IPS-18c (cell line): ENCODE data around the gene ADCY2.

Experiments used
- H3K4me3 ChIP-seq: 2 replicates; pipeline ENCODE4 v1.7.0; 2013; ENCODE audit warnings: low read depth, mild to moderate bottlenecking, low read length, moderate library complexity; ENCODE audit not compliant: insufficient read depth
- H3K9me3 ChIP-seq: one replicate; pipeline ENCODE4 v1.6.1; 2013; ENCODE audit warnings: mild to moderate bottlenecking, low read length, moderate library complexity; ENCODE audit not compliant: control insufficient read depth, insufficient read depth

The ADCY2 gene

DNA sequence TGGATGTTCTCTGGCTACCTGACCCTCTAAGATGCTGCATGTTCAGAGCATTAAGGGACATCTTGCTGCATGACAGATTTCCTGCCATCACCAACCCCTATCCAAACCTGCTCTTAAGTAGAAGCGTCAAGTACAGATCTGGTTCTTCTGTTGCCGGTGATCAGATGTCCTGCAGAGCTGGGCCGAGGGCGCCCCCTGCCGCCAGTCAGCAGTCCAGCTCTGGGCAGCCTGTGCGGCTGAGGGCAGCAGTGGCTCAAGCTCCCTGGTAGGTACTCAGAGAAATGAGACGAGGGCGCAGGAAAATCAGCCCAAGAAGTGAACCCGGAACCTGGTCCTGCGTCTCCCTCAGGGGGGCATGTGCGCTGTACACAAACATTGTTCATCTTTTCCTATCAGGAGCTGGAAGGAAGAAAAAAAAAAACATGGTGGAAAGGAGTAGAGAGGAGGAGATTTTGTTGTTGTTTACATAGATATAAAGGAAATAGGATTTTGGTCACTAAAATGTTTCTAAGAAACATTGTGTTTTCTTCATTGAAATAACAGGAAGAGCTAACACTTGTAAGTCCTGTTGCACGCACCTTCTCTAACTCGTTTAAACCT, 359.2 kb downstream of the ADCY2 start:
- H3K4me3 ChIP-seq = no peak overlapping the region
- no peaks in the 10 kb centered on the region for H3K9me3 ChIP-seq

GRCh38 chr5:7755958-7756357, 360.0 kb downstream of the ADCY2 start:
- H3K4me3 ChIP-seq = no peak overlapping the region
- no peaks in the 10 kb centered on the region for H3K9me3 ChIP-seq

DNA sequence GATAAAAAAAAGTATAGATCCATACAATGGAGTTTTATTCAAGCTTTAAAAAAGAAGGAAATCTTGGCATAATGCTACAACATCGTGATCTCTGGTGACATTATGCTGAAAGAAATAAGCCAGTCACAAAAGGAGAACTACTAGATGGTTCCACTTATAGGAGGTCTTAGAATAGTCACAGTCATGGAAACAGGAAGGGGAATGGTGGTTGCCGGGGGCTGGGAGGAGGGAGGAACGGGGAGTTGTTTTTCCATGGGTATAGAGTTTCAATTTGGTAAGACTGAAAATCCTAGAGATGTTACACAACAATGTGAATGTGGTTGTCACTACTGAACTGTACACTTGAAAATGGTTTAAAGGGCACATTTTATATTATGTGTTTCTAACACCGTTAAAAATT, 360.5 kb downstream of the ADCY2 start:
- H3K4me3 ChIP-seq = no peak overlapping the region
- H3K9me3 ChIP-seq = no peaks in the 10 kb centered on the region

- Histone ChIP-seq H3K4me3 (no peak overlapping the region), H3K9me3 (no peaks in the 10 kb centered on the region)
Observed at GRCh38 chr5:7759257-7759871, 363.4 kb downstream of the ADCY2 start.

DNA sequence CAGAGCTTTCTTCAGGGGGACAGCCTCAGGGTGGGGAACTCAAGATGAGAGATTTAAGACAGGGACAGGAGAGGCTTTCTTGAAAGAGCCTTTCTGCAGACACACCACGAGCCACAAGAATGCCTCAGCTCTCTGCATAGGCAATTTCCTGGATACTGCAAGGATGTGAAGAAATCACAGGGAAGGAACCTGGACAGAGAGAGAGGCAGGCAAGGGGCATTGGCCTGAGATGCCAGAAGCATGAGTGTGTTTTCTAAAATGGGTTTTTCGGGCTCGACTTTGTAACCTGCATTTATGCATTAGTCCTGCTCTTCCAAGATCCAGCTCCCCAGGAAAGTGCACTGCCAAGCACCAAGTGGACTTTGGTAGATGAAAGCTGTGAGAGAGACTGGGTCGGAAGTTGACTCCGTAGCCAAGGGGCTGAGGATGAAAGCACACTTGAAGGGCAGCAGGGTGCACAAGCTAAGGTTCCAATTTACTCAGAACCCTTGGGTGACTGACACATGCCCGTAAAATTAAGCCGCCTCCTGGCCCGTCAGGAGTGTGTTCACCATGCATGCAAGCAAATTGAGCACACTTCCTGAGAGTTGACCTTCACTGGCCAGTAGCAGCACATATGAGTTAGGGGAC, 364.1 kb downstream of the ADCY2 start:
- H3K4me3 ChIP-seq = no peak overlapping the region
- H3K9me3 ChIP-seq = no peaks in the 10 kb centered on the region

GRCh38 chr5:7762267-7762666, 366.3 kb downstream of the ADCY2 start:
- no peaks in the 10 kb centered on the region for H3K9me3 ChIP-seq
- H3K4me3 ChIP-seq = no peak overlapping the region

GRCh38 chr5:7763621-7764072, 367.7 kb downstream of the ADCY2 start:
- Histone ChIP-seq H3K9me3 (no peaks in the 10 kb centered on the region), H3K4me3 (no peak overlapping the region)

DNA sequence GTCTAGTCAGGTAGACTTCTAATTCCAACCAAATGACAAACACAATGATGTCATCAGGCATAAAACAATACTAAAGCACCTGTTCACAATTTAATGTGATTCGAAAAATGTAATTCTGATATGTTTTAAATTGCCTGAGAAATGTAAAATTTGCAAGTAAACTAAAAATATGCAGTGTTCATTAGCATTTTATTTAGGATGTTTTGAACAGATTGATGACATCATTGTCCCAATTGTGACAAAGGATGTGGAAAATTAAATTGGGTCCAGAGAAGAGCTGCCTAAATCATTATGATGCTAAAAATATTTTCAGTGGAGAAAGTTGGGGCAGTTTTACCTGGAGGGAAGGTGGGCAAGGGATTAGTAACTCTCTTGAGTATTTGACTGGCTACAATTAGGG, 368.5 kb downstream of the ADCY2 start:
- Histone ChIP-seq H3K4me3 (no peak overlapping the region), H3K9me3 (no peaks in the 10 kb centered on the region)

GRCh38 chr5:7770436-7770835, 374.5 kb downstream of the ADCY2 start:
- H3K4me3 ChIP-seq = no peak overlapping the region

GRCh38 chr5:7772141-7772540, 376.2 kb downstream of the ADCY2 start:
- Histone ChIP-seq H3K4me3 (no peak overlapping the region), H3K9me3 (no peaks in the 10 kb centered on the region)

More at GRCh38 chr5:7770436-7770835, 374.5 kb downstream of the ADCY2 start:
- no peaks in the 10 kb centered on the region for H3K9me3 ChIP-seq

- Histone ChIP-seq H3K4me3 (no peak overlapping the region), H3K9me3 (no peaks in the 10 kb centered on the region)
Observed at GRCh38 chr5:7773178-7773577, 377.2 kb downstream of the ADCY2 start.

GRCh38 chr5:7776442-7776841, 380.5 kb downstream of the ADCY2 start:
- no peaks in the 10 kb centered on the region for H3K9me3 ChIP-seq
- no peak overlapping the region for H3K4me3 ChIP-seq

DNA sequence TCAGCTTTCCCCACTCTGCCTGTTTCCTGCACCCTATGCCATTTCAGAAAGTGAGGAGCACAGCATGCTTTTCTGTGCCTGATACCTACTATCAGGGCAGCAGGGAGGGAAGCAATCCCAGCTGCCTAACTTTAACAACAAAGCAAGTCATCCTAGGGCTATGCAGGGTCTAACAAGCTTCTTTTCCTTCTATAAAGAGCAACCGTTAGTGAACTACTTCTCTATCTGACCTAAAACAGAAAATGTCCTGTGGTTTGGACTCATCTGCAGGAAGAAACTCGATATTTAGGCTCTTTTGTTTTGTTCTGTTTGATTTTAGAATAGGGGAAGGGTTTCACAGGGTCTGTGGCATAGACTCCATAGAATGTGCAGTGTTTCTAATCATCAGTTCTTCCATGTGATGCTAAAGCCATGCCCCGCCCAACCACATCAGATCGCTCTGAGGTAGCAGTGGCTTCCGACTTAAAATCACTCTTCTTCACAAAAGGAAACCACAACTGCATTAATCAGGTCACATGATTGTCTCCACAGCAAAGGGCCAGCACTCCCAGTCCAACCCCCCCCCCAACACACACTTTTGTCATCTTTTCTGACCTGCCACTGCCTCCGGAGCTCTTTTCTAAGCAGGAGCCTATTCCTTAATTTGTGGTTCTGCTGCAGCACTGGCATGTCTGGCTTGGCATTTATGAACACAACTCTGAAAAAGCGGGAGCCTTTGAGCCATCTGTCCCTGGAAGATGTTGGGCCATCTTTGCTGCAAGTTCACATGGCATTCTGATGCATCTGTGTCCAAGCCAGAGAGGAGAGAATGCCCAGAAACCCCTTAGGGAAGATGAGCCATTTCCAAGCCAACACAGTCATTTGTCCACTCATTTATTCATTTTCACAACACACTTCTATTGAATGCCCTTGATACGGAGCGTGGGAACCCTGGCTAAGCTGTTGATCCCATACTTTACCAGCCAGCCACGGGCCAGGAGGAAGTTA, 383.4 kb downstream of the ADCY2 start:
- H3K4me3 ChIP-seq = no peak overlapping the region

GRCh38 chr5:7781899-7782298, 386.0 kb downstream of the ADCY2 start:
- H3K4me3 ChIP-seq = no peak overlapping the region
- no peaks in the 10 kb centered on the region for H3K9me3 ChIP-seq

More for the DNA sequence above, 383.4 kb downstream of the ADCY2 start:
- no peaks in the 10 kb centered on the region for H3K9me3 ChIP-seq

DNA sequence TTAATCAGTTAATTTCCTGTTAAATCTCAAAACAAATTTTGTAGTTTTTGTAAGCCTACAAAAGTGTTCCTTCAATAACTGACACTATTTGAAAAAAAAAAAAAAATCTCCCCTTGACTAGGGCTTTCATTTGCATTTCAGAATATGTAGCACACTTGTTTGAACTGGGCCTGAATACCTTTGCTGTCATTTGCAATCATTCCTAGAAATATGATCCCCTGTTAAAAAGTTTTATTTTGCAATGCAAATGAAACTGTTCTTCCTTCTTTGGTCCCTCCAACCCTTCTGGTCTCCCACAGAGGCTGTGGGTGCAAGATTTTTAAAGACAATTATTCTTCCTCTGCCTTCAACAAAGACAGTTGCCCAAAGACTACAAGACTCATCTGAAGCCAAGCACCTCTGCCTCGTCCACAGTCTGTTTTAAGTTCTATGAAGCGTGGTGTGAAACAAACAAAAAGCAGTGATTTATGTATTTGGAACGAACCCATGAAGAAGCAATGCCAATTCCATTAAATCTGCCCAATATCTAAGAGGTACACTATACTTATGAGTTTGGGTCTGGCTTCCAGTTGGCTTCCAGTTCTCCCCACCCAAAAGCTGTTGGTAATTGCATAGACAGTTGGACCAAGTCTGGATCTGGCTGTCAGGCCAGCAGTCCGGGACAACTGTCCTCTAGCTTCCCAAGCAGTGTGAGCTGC, 388.9 kb downstream of the ADCY2 start:
- Histone ChIP-seq H3K9me3 (no peaks in the 10 kb centered on the region), H3K4me3 (no peak overlapping the region)

DNA sequence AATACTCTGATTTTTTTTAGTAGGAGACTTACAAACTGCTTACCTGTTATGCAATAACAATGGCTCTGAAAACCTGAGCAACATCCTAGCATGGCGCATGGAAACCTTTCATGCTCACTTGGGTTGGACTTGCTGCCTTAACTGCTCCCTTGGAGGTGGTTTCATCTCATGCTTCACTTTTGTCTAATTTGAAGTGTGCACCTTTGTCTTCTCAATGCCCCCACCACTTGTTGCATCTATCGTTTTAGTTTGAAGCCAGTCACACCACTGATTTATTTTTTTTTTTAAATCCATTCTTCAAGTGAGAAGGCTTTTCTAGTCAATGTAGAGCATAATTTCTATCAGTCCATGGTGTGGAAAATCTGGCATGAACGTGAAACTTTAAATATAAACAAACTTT, 391.8 kb downstream of the ADCY2 start:
- Histone ChIP-seq H3K4me3 (no peak overlapping the region), H3K9me3 (peaks cover 2% of the 10 kb centered on the region)

- Histone ChIP-seq H3K9me3 (peaks cover 2% of the 10 kb centered on the region), H3K4me3 (no peak overlapping the region)
Observed at GRCh38 chr5:7789567-7789966, 393.6 kb downstream of the ADCY2 start.
